LNCaP clone FGC (cell line): ENCODE measurements around the gene VIT.

Experiments
- DNase-seq: peaks from one replicate; pipeline ENCODE4 v3.0.0-alpha.2; 2011; ENCODE audit warnings: low read depth
- H3K4me3 ChIP-seq: 2 replicates; pipeline ENCODE4 v1.5.1; 2011; ENCODE audit warnings: mild to moderate bottlenecking, low read depth, low read length, control low read depth
- CTCF ChIP-seq: IDR thresholded peaks from 2 replicates; pipeline ENCODE4 v1.5.1; 2012; ENCODE audit warnings: mild to moderate bottlenecking; ENCODE audit not compliant: control insufficient read depth, insufficient read depth; ENCODE audit errors: extremely low read depth

VIT gene

GRCh38 chr2:36754578-36754977, 58.1 kb downstream of the VIT start:
- no peak for TF ChIP-seq CTCF
- H3K4me3 ChIP-seq = no peak overlapping the region
- no peak for DNase-seq

GRCh38 chr2:36756438-36756837, 59.9 kb downstream of the VIT start:
- no peak for TF ChIP-seq CTCF
- no peak for DNase-seq
- no peak overlapping the region for H3K4me3 ChIP-seq

GRCh38 chr2:36762764-36763490, 66.4 kb downstream of the VIT start:
- H3K4me3 ChIP-seq = no peak overlapping the region
- TF ChIP-seq CTCF = no peak
- DNase-seq = no peak

- DNase-seq = no peak
- H3K4me3 ChIP-seq = no peak overlapping the region
- no peak for TF ChIP-seq CTCF
Measured at GRCh38 chr2:36769106-36769505, 72.6 kb downstream of the VIT start.

GRCh38 chr2:36770542-36771287, 74.2 kb downstream of the VIT start:
- no peak for DNase-seq
- TF ChIP-seq CTCF = peak; percentile 65
- H3K4me3 ChIP-seq = no peak overlapping the region

DNA sequence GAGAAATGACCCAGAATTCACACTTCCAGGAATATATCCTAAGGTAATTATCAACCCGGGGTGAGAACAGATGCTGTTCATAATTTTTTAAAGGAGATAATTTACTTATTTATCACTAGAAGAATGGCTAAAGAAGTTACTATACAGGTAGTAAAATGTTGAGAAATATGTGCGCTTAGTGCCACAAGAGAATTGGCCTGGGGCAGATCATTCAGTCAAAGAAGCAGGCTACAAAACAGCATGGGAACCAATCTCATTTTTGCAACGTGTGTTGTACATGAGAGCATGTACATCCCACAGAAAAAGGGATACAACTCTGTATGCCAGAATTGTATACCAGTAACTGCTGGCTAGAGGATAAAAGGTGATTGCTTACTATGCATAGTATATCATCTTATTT, 75.2 kb downstream of the VIT start:
- H3K4me3 ChIP-seq = no peak overlapping the region
- no peak for DNase-seq
- TF ChIP-seq CTCF = no peak
